ENCODE data around the gene COMT.

The COMT gene

GRCh38 chr22:19970479-19971275 is 29.1 kb downstream of the COMT start:
- peak; percentile 70 for DNase-seq (ENCODE audit: low read depth)

DNA sequence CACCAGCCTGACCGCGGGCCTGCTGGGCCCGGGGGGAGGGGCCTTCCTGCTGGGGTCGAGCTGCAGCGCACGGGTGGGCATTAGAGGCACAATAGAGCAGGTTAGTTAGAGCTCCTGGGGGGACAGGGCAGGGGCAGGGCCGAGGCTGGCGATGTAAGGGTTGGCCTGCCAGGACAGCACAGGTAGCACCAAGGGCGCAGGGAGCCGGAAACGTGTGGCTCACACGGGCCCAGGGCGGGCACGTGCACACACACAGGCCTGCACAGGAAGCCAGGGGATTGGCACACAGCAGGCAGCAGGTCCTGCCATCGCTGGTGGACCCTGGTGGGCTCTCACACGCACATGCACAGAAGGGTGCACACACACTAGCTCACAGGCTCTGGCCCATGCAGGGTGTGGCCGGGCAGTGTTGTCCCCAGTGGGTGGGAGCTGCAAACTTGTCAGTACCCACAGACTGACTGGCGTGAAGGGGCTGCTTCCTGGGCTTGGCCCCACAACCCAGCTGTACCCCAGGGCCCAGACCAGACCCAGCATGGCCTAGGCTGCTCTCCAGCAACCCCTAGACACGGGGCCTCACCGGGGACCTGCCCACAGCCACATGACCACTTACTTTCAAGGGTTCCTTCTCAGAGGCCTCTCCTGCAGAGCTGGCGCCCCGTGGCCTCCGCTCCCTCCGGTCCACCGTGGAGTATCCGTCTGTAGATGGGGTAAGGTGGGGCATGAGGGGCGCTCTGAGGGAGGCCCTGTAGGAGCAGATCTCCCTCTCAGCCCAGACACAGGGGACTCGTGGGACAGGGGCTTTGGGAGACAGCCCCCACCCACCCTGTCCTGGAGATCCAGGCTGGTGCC is 29.9 kb downstream of the COMT start:
- DNase-seq (ENCODE audit: low read depth), result no peak

DNA sequence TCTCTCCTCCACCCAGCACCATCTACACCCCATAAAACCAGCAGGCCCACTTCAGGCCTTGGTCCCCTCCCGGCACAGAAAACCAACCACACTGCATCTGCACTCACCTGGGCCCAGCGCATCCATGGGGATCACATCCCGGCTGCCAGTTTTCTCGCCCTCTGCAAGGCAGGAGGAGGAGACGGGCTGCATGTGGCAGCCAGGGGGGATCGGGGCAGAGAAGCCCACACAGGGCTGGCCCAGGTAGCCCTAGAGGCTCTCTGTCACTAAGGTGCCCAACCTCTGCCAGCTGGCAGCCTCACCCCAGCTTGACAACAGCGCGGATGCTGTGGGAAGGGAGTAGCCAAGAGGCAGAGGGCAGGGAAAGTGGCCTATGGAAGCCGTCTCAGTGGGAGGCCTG is 30.7 kb downstream of the COMT start:
- DNase-seq (ENCODE audit: low read depth), result no peak

GRCh38 chr22:19972652-19973550 is 31.3 kb downstream of the COMT start:
- no peak for DNase-seq (ENCODE audit: low read depth)

DNA sequence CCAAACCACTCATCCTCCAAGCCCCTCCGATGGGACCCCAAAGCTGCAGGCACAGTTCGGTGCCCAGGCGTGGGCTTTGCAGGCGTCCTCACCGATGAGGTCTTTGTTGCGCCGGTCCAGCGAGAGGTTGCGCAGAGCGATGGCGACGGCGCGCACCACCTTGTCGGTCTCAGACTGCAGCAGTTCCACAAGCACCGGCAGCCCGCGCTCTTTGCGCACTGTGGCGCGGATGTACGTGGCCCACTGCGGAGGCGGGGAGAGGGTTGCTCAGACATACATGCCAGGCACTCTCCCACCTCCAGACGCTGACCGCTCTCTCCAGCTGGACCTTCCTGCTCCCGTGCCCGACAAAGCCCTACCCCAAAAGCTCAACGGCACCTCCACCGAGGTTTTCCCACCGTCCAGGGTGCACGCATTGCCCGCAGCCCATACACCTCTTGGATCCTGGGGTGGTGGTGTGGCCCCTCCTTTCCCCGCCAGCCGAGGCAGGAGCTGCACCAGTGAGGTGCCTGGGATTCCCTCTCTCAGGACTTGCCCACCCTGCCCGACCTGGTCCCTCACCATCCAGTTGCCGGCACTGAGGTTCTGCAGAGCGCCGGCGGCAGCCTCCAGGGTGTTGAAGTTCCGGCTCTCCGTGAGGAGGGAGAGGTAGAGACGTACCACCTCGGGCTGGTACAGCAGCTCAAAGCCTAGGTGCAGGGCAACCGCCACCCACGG is 32.1 kb downstream of the COMT start:
- no peak for DNase-seq (ENCODE audit: low read depth)

- peak; percentile 66 for DNase-seq (ENCODE audit: low read depth)
Observed at GRCh38 chr22:19974268-19974861, 32.8 kb downstream of the COMT start.

- DNase-seq (ENCODE audit: low read depth), result peak; percentile 43
Observed at GRCh38 chr22:19974935-19975706, 33.5 kb downstream of the COMT start.

GRCh38 chr22:19975707-19976035 is 34.1 kb downstream of the COMT start:
- no peak for DNase-seq (ENCODE audit: low read depth)

DNA sequence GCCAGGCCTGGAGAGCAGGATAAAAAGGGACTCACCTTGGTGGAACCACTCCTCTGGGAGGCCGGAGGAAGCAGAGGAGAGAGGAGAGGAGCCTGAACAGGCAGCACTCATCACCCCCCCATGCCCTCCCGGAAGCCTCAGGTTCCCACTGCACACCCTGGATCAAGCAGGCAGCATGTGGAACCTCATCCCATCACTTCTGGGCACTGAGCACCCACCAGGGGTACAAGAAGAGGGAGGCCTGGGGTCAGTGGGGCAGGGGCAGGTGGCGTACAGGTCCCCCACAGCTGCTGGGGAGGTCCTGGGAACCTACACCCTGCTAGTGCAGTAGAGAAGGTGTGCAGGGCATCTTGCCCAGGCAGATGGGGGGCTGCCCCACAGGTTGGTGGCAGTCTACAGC is 35.1 kb downstream of the COMT start:
- no peak for DNase-seq (ENCODE audit: low read depth)

DNA sequence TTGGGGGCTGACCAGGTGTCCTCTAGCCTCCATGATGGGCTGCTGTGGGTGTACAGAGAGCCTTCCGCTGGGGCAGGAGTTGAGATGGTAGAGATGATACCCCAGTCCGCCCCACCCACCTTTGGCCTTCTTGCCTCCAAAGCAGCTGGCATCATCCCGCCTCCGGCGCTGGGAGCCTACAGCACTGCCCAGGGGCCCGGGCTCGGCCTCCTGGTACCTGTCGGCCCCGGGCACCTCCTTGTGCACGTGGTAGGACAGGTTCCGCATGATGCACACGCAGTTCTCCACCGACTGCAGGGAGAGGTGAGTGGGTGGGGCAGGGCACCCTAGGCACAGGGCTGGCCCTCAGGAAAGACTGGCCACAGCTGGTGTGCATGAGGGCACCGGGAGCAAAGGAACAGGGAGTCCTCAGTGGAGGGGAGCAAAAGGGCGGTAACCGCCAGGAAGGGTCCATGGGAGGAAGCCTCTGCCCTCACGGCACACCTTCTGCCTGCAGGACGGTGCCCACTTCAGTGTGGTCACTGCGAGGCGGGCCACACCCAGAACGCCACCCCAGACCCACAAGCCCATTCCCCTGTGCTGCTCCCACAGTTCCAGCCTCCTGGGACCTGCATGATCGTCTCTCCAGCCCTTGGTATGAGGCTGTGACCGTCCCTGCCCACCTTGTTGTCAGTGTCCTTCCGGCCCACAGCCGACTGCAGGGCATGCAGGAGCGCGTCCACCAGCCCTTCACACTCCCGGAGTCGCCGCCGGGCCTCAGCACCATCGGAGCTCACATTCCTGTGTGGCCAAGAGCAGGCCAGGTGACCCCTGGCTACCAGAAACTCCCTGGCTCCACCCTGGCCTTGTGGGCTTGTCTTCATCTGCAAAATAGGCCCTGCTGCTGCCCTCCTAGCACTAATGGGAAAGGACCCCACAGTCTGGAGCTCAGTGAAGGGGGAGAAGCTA is 36.0 kb downstream of the COMT start:
- no peak for DNase-seq (ENCODE audit: low read depth)

DNA sequence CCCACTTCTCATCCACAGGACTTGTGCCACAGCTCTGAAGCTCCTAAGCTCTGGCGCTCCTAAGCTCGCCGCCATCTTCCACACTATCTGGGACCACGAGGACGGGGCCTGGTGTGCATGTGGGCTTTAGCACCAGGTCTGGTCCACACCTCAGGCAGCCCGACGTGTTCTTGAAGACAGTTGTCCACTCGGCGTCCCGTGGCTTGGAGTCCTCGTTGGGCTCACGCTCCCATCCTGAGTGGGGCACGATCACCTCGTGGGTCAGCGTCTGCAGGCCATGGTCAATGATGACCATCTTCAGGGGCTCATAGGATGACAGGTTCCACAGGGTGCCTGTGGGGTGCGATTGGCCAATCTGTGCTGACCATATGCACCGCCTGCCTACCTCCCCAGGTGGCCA is 37.2 kb downstream of the COMT start:
- DNase-seq (ENCODE audit: low read depth), result no peak

DNA sequence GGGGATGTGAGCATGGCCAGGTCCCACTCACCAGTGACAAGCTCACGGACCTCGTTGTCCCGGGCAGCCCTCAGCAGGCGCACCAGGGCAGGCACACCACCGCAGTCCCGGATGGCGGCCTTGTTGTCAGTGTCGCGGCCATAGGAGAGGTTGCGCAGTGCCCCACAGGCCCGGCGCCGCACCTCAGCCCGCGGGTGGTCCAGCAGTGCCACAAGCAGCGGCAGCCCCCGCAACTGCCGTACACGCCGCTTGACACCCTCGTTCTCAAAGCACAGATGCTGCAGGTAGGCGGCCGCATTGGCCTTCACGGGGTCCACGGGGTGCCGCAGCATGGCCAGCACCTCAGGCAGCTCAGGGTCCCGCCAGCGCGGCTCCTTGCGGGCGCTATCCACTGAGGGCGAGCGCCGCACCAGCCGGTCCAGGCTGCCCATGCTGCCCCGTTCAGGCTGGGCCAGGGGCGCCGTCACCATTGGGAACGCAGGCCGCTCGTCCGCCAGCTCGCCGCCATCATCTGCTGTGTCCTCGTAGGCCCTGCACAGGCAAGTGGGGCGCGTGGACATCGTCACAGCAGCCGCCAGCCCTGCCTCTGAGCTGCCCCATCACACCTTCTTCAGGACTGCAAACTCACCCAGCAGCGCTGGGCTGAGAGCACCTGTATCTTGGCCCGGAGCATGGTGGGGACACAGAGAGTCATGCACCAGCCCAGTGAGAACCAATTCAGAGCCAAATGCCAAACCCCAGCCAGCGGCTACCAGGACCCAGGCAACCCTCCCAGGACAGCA is 38.3 kb downstream of the COMT start:
- DNase-seq (ENCODE audit: low read depth), result no peak

DNA sequence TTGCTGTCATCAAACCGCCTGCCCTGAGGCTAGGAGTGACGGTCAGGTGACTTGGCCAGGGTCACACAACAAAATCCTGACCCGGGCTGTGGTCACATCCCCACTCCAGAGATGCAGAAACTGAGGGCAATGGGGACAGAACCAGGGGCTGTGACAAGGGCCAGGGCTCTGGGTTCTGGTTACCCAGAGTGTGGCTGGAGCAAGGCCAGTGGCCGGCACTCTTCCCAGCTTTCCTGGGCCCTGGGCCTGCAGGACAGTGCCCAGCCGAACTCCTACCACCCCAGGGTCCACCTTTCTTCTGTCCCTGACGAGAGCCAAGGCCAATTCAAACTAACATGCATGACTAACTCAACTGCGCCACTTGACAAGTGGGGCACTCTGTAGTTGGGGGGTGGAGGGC is 39.2 kb downstream of the COMT start:
- no peak for DNase-seq (ENCODE audit: low read depth)

GRCh38 chr22:19981171-19981960 is 39.8 kb downstream of the COMT start:
- no peak for DNase-seq (ENCODE audit: low read depth)

DNA sequence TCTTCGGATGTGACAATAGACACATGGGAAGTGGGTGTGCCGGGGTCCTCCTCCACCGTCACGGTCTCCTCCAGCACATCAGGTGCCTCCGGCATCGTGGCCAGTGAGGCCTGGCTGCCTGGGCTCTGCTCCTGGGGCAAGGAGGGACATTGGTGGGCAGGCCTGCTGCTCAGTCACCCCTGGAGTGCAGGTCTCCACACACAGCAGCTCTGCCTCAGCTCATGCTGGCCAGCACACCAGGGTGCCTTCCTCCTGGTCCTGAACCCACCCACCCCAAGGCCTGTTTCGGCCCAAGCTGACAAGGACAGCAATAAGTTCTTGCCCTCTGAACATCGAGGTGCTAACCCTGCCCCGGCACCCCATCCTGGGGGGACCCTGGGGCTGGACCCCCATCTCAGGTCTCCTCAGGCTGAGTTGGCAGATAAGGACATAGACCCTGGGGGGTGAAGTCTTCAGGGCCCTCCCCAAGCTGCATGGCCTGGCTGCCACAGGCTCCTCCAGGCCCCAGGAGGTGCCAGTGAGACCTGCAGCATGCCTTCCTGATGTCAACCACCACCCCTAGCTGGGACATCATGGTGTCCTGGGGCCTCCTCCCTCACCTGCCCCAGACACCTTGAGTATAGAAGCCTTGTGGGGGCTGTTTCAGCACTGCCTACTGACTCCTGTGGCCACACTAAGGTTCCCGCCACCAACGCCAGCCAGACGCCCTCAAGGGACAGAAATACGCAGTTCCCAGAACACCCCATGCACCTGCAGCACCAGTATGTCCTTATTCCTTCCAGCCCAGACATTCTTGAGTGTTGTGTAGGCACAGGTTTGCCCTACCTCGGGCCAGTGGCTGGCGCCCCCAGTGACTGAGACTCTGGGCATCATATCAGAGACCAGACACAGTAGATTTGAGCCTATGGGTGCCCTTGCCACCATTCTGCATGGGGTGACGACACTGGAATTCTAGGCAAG is 40.7 kb downstream of the COMT start:
- DNase-seq (ENCODE audit: low read depth), result no peak

DNA sequence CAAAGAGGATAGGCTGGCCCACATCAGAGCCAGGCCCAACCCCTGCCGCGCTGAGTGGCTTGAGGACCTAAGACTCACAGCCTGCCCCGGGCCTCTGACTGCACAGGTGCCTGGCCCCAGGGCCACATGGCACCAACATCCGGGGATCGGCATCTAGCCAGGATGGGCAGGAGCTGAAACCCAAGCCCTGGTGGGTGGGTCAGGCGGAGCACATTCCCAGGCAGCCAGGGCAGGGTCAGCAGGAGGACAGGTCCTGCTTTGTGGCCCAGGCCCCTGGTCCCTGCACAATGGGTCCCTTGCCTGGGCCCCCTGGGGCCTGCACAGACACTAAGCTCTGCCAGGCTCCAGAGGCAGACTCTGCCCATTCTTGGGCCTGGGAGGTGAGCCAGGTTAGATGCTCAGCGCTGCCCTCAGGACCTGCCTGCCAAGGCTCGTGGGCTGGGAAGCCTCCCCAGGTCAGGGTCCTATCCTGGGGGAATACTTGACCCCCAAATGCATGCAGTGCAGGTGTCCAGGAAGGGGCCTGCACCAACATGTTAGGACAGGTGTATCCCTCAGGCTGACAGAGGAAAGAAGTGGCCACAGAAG is 41.5 kb downstream of the COMT start:
- no peak for DNase-seq (ENCODE audit: low read depth)
